HG02885 (cell line): Measurements from ENCODE around the gene PNPLA1.

Experiments used
- ATAC-seq: cut with Tn5 transposase; IDR thresholded peaks from one replicate; pipeline ENCODE4 v1.9.1; 2021; ENCODE audit warnings: mild to moderate bottlenecking; ENCODE audit not compliant: unreplicated experiment, poor library complexity

PNPLA1 gene

DNA sequence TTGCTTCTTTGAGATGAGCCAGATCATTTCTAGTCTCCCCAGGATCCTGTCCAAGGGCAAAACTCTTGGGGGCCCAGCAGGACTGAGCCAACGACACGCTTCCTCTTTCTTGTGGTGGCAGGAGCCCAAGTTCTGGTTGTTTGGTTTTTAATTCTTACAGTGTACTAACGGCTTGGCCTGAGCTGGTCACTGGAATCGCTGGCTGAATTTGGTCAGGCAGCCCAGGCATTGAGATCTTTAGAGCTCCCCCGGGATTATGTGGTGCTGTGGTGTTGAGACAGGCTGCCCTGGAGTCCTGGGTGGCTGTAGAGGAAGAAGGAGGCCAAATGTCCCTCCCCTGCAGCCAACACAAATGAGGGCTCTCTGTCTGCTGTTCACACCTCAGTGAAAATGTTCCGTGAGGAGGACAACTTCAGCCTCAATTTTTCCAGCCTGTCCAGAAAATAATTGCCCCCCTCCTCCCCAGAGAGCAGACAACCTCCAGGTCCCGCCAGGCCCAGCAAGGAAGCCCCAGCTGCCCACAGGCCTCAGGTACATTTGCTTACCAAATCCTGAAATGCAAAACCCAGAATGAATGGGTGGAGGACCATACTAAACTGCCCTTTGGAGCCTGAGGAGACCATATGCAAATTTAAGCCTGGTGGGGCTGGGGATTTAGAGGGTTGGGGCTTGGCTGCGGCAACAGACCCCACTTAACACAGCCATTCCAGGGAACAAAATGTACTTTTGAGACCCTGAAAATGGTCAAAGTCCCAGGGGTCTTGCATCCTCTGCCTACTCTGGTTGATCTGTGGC is 43.2 kb downstream of the PNPLA1 start:
- peak; percentile 65 for ATAC-seq

DNA sequence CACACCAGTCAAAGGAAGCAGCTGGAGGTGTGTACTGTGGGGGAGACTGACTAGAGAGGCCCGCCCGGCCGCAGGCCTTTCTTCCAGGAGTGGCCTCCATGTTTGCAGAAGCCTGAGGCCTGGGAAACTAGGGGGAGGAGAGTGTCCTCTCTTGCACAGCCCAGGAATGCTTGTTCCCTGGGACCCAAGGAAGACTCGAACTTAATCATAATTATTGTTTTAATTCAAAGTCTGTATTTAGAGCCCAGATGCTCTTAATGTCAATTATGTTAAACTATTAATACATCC is 43.7 kb downstream of the PNPLA1 start:
- no peak for ATAC-seq

DNA sequence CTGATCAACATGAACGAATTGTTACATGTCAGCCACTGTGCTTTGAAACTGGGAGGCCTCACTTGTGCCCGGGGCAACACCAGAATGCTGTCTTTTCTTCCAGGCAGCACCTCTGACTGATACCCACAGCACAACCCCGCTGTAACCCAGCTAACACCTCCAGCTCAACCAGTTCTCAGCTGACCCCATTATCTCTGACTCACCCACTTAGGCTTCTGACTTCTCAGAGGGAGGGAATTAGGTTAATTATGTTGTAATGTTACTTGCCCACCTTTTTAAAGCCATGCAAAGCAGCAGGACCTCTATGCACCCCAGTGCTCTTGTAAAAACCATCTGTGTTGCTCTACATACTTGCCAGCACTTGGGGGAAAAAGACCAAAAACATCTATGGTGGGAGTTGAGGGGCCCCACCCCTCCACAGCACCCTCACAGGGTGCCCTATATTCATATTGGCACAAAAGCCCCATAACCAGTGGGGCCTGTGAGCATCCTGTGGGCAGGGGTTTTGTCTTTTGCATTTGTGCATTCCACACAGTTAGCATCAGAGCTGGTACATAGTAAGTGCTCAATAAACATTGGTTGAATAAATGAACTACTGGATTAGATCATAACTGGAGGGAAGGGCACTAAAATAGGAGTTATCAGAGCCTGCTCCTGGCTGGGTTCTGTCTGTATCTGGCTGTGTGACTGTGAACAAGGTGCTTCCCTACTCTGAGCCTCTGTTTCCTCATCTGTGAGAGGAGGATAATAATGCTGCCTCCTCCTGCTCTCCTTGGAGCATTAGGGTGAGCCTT is 44.6 kb downstream of the PNPLA1 start:
- ATAC-seq: no peak

DNA sequence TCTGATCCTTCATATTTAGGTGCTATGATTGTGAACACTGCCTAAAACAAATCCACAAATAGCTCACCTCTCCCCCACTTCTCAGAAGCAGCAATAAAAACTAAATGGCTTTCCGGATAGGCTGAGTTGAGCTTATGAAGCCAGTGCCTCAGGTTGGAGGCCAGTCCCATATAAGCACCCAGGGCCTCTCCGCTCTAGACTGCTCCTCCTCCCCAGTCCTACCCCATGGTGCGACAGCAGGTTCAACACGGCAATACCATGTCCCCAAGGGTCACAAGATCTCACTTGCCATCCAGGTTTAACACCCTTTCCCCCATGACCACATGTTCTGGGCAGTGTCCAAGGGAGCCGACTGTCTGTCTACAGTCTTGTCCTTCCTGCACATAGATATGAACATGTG is 46.1 kb downstream of the PNPLA1 start:
- ATAC-seq: no peak

DNA sequence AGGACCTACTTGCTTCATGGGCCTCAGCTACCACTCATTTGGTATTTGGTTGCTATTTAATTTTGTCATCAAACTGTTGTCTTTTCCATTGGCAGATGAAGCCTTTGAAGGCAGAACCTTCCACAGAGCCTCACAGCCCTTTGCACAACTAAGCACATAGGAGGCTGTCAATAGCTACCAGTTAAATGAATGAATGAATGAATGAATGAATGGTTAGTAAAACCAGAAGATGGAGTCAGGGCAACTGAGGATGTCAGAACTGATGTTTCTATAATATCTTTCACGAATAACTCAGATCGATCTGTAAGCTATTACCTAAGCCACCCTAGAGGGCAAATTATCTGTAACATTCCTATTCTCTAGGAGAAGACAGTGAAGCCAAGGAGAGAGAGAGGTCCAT is 47.8 kb downstream of the PNPLA1 start:
- no peak for ATAC-seq

DNA sequence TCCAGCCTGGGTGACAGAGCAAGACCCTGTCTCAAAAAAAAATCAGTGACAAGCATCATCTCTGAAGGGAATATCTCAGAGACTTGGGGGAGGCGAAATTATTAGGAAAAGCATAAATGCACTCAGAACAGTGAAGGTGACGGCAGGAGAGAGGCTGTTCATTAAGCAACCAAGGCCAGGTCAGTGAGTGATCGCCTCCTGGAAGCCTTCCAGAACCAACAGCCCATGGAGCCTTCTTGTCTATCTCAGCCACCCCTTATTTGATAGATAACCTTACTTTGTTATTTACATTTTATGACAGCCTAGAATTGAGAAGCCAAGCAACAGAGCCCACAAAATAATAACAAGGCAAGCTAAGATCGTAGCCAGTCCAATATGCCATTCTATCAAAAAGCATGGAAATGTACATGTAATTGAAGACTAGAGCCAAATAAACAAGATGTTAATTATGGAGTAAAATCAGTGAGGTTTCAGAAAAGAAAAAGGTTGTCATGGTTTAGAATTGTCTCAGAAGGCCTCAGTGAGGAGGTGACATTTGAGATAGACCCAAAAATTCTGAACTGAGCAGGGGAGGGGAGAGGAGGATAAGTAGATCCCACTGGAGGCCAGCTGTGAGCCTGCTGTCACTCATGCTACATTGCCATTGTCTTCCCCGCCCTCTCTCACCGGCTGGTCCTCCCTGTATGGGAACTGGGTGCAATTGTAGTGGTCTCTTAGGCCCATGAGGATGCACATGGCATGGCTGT is 49.0 kb downstream of the PNPLA1 start:
- ATAC-seq: no peak

DNA sequence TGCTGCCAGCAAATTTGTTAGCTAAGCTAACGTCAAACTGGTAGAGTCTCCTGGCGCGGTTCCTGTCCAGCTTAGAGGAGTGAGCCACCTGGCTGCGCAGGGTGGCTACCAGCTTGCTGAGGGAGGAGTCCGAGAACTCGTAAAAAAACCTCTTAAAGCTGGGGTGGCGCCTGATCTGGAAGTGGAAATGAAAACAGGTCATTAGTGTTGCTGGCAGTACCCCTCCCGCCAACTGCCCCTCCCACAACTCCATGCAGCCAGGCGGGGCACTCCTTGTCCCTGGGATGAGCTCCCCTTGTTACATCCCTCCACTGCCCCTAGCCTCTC is 49.5 kb downstream of the PNPLA1 start:
- no peak for ATAC-seq

DNA sequence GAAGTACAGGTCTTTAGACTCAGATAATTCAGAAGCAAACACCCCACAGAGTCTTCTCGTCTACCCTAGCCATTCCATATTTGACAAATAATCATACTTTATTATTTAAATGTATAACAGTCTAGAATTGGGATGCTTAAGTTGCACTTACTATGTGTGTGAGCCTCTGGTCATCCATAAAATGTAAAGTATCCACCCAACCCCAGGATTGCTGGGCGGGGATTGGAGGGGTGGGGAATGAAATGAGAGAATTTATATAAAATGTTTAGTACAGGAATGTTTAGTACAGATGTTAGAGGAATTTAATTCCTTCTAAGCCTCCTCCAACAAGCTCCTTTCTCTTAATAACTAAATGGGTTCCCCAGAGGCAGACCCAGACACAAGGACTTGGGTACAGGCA is 50.0 kb downstream of the PNPLA1 start:
- no peak for ATAC-seq

DNA sequence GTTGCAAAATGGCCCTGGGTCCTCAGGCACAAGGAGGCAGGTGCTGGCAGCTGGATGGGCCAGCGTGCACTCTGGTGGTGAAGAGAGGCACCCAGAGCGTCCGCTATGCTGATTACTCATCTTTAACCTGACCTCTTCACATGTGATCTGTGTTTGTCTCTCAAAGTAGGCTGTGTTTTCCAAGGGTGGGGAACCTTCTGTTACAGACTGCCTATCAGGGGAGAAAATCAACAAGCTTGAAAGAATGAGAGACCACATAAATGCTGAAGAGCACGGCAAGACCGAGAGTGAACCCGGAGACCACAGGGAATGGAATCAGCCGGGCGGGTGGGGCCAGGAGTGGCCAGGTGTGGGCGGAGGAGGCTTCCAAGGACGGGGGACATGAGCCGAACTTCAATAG is 50.6 kb downstream of the PNPLA1 start:
- ATAC-seq: no peak

DNA sequence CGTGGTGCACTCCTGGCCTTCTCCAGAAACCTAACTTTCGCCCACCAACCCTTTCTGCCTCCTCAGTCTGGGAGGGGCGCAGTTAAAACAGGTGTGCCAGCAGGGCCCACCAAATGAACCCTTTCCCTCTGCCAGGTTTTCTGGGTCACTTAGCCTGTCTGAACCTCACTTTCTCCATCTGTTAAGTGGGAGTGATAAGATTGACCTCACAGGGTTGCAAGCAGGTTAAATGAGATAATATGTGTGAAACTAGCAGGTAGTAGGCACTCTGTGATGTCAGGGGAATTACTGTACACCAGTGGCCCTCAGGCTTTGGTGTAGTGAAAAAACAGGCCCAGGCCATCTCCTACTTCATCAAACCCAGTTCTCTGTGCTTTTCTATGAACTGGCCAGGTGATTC is 52.7 kb downstream of the PNPLA1 start:
- no peak for ATAC-seq

DNA sequence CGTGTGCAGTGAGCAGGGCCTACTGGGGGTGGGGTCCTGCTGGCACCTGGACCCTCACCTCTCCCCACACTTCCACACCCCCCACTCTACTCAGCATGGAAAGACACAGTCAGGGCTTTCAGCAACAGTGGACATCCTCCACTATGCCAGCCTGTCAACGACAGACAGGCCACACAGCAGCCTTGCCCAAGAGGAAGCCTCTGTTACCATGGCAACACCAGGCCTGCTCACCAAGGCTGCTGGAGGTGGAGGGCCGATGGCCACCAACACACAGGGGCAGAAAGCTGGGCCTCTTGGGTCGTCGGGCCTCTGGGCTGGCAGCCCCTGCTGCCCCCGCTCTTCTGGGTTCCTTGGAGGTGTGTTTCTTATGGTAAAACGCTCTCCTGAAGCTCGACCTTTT is 53.2 kb downstream of the PNPLA1 start:
- ATAC-seq: no peak

DNA sequence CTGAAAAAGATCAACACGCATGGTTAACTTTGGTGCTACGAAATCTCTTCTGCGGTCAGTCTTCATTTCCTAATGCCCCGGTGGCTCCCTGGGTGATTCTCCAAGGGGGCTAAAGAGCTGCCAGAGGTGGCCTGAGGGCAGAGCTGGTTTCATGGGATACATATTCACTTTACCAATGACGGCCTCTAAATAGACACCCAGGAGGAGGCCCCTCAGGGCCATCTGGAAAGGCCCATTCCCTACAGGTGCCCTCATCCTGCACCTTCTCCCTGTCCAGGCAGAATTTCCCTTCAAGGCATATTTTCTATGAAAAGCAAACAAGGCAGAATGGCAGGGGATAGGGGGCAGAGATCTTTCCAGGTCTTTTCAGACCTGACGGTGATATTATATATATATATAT is 54.3 kb downstream of the PNPLA1 start:
- no peak for ATAC-seq

DNA sequence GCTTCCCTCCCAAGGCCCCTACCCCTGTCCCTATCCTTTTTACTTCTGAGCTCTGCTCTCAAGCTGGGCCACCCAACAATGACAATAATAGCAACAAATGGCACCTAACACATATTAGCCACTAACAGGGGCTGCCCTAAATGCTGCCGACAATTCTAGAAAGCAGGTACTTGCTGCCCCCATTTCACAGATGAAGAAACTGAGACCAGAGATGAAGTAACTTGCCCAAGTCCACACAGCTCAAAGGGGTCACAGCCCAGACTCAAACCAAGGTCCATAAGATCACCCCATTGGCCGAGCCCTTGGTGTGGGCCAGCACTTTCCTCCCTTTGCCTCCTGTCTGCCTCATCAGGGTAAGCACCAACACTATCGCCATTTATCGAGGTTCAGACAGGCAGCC is 54.9 kb downstream of the PNPLA1 start:
- no peak for ATAC-seq

DNA sequence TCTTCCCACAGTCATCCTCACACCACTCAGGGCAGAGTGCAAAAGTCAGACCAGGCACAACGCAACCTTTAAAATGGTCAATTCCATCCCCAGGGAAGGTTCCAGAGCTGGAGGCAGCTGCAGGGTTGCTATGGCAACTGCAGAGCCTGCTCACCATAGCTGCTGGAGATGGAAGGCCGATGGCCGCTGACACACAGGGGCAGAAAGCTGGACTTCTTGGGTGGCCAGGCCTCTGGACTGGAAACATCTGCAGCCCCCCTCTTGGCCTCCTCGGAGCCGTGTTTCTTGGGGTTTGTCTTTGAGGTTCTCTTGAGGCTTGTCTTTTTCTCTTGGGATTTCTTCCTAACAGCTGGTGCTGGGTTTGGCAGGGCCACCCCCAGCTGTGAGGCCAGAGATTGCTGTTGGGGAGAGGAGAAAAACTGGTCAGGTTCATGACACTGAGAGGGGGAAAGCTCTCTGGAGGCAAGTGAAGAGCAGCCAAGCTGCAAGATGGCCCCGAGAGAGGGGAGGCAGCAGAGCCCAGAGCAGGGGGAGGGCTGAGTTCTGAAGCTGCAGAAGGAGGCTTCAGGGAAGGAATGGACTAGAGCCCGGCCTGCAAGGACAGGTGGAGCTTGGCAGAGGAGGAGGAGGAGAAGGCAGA is 56.6 kb downstream of the PNPLA1 start:
- ATAC-seq: no peak

DNA sequence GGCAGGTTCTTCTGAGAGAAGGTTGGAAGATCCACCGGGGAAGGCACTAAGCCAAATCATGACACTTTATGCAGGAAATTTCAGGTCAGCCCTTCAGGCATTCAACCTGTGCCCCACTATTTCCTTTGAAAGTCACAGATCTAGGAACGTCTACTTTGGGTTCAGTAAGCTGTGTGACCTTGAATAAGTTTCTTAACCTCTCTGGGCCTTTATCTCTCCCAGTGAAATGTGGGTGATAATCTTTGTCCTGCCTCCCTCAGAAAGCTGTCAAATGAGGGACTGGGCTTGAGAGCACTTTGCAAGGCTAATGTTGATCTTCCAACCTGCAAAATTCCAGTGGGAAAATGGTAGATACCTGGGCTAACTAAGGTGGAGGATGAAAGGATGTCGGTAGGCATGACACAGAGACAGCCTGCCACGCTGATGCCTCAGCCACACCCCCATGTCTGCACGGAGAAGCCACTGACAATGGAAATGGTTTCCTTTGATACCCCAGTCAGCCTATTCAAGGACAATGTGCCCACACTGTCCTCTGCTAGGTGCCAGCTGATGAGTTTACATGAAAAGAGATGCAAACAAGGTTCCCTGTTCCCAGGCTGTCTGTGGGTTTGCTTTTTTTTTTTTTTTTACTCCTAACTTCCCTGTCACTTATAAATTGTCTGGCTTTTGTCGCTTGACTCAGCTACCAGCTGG is 57.5 kb downstream of the PNPLA1 start:
- ATAC-seq: no peak

DNA sequence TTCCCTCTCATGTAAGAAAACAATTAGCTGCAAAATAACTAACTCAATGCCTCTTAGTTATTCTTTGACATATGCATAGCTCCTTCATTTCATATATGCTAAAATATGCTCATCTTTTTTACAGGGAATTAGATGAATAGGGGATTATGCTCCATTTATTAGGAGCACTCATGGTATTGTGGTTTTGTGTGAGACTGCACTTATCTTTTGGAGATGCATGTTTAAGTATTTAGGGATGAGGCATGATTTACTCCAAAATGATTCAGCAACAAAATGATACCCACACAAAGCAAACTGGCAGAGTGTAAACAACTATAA is 58.0 kb downstream of the PNPLA1 start:
- ATAC-seq: no peak

DNA sequence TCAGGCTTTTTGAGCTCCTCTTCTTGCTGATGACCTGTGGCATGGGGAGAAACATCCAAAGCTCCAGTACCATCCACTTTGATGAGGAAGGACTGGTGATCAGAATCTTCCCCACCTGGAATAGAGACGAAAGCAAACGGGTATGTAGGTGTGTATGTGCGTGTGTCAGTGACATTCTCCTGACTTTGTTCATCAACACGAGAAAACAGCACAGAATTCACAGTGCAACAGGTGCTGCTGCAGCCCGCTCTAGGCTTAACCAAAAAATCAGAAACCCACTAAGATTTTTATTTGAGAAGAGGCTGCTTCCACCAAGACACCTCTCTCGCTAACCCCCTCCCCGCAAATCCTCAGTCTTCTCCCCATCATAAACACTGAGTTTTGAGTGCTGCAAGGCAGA is 58.7 kb downstream of the PNPLA1 start:
- no peak for ATAC-seq

DNA sequence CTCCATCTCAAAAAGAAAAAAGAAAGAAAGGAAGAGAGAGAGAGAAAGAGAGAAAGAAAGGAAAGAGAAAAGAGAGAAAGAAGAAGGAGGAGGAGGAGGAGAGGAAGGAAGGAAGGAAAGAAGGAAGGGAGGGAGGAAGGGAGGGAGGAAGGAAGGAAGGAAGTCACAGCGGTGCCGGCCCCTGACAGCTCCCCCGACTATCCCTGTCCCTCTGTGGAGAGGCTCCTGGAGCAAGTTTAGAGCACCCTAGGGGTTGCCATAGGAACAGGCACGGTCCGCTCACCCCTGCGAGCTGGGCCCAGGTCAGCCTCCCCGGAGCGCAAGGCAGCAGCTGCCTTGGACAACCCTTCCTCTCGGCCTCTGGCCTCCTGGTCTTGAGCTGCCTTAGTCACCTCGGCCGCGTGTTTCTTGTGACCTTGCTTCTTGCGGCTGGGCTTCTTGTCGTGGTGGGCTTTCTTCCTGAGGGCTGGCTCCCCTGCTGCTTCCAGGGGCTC is 60.0 kb downstream of the PNPLA1 start:
- no peak for ATAC-seq

DNA sequence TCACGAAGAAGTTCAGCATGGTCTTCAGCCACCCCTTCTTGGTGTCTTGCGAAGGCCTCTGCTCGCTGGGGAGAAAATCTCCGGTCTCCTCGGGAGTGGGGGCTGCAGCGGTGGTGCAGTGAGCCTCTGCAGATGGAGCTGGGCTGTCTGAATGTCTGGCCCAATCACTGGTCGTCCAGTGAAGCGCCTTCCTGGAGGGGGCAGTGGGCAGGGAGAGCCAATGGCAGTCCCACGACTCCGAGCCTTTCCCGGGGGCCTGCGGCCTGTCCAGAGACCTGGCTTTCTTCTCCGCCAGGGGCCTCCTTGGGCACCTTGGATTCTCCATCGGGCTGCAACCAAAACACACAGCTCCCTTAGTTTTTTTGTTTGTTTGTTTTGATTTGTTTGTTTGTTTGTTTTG is 60.5 kb downstream of the PNPLA1 start:
- no peak for ATAC-seq

DNA sequence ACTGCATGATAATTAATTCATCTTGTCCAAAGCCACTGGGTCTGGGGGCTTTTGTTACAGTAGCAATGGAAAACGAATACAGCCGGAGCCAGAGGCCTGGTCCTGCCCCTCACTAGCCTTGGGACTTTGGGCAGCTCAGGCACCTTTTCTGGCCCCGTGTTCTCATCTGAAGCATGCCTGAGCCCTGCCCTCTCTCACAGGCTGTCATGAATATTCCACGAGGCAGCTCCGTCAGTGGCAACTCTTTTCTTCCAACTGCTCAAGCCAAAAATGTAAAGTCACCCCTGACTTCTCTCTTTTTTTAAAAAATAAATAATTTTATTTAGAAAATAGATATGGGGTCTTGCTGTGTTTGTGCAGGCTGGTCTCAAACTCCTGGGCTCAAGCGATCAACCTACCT is 61.5 kb downstream of the PNPLA1 start:
- ATAC-seq: no peak
